ENCODE results near the gene COL5A2. TPM values are rescaled to one million over a fixed set of nuclear protein-coding genes. Genes with fewer than 3 reads are reported as not detected.

COL5A2 gene
- total RNA-seq, 2 experiments from 2014 or later: 2.6 to 2.7 TPM

DNA sequence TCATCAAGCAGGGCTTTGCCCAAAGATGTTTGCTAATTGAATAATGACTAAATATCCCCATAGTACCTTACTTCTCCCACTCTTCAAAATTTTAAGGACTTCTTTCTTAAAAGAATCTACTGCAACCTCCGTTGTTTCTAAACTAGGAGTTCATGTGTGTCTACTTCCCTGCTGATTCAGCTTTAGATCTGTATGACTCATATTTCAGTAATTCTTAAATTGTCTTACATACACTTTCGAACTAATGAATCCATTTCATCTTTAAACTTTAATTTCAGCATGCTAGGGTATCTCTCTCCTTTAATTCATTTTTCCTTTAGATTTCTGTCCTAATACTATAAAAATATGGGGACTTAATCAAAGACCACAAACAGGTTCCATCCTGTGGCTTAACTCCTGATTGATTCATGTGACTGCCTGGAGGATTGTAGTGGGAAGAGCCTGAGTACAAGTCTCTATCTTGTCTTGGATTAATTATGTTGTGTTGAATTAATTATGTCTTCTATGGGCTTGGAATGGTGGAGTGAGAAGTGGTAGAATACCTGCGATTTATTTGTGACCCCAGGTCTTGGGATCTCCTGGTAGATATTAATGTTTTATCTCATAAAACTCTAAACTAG, 24.9 kb upstream of the COL5A2 start:
- H3K36me3 Mint-ChIP-seq (ENCODE audit: low read depth): no peaks in the 10 kb centered on the region
- no peak overlapping the region for H3K27ac Mint-ChIP-seq
- no peak for ATAC-seq
- DNase-seq: no peak
- H3K9me3 Mint-ChIP-seq (ENCODE audit: insufficient read depth): no peaks in the 10 kb centered on the region
- peaks cover 4% of the 10 kb centered on the region for H3K4me1 Mint-ChIP-seq (ENCODE audit: low read depth)
- H3K4me3 Mint-ChIP-seq: no peak overlapping the region
- H3K27me3 Mint-ChIP-seq (ENCODE audit: low read depth): peaks cover 2% of the 10 kb centered on the region
- POLR2A ChIA-PET: no interaction called here
- CTCF ChIA-PET: no interaction called here

DNA sequence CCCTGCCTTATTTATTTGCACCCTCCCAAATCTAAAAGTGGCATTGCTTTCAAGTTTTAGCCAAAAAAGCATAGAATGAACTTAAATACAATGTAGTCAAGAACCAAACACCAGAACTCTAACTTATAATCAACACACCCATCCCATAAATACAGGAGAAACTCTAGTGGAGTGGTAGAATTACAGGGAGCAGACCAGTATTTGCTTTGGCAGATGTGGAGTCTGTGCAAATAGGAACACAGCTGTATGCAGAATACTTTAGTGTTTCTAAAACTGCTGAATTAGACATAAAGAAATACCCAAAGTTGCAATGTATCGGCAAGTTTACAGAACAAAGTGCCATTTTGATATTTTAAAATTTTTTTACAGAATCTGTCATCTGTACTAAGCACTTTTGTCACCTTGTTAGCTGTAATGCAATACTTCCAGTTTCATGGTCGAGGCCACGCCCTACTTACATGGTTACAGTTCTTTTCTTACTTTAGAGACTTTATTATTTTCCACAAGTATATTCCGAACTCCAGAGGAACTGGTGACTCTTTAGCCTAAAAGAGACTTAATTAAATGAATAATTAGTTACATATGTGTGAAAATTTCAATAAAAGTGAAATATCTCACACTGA, 23.7 kb upstream of the COL5A2 start:
- ChIA-PET POLR2A (no interaction called here), CTCF (no interaction called here)
- Mint-ChIP-seq H3K27me3 (ENCODE audit: low read depth) (peaks cover 2% of the 10 kb centered on the region), H3K9me3 (ENCODE audit: insufficient read depth) (no peaks in the 10 kb centered on the region), H3K36me3 (ENCODE audit: low read depth) (no peaks in the 10 kb centered on the region), H3K4me1 (ENCODE audit: low read depth) (peaks cover 4% of the 10 kb centered on the region), H3K27ac (no peak overlapping the region), H3K4me3 (no peak overlapping the region)
- ATAC-seq: no peak
- DNase-seq: no peak

DNA sequence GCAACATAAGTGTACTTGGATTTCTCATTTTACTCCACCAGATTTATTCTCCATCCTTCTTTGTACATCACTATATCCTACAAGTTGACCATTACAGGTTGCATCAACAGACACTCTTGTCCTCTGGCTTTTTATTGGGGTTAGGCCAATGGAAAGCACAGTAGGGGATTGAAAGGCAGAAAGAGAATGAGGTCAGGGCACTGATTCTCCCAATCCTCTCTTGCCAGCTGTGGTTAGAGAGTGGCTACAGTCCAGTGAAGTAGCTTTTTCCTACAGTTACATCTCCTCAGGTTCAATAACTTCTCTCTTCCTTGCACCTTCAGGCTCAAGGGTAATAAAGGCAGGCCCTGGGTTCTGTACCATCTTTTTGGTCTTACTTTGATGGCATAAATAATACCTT, 20.2 kb upstream of the COL5A2 start:
- POLR2A ChIA-PET: no interaction called here
- no peak overlapping the region for H3K27ac Mint-ChIP-seq

DNA sequence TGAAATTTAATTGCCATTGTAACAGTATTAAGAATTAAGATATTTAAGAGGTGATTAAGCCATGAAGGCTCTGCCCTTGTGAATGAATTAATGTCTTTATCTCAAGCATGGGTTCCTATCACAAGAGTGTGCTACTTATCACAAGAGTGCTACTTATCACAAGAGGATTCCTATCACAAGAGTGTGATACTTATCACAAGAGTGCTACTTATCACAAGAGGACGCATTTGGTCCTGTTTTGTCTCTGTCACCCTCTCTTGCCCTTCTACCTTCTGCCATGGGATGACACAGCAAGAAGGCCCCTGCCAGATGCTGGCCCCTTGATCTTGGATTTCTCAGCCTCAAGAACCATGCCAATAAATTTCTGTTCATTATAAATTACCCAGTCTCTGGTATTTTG, 13.2 kb upstream of the COL5A2 start:
- ChIA-PET CTCF (no interaction called here), POLR2A (no interaction called here)
- Mint-ChIP-seq H3K4me3 (no peak overlapping the region), H3K4me1 (ENCODE audit: low read depth) (no peaks in the 10 kb centered on the region), H3K36me3 (ENCODE audit: low read depth) (no peaks in the 10 kb centered on the region), H3K27ac (no peak overlapping the region), H3K9me3 (ENCODE audit: insufficient read depth) (peaks cover 4% of the 10 kb centered on the region), H3K27me3 (ENCODE audit: low read depth) (no peaks in the 10 kb centered on the region)
- ATAC-seq (no peak), DNase-seq (no peak)

More for the DNA sequence above, 20.2 kb upstream of the COL5A2 start:
- peaks cover 4% of the 10 kb centered on the region for H3K9me3 Mint-ChIP-seq (ENCODE audit: insufficient read depth)
- CTCF ChIA-PET: no interaction called here
- peaks cover 4% of the 10 kb centered on the region for H3K4me1 Mint-ChIP-seq (ENCODE audit: low read depth)
- DNase-seq: no peak
- ATAC-seq: no peak
- no peak overlapping the region for H3K4me3 Mint-ChIP-seq
- no peaks in the 10 kb centered on the region for H3K36me3 Mint-ChIP-seq (ENCODE audit: low read depth)
- H3K27me3 Mint-ChIP-seq (ENCODE audit: low read depth): peaks cover 2% of the 10 kb centered on the region

GRCh38 chr2:189191766-189192165, 12.2 kb upstream of the COL5A2 start:
- DNase-seq (no peak), ATAC-seq (no peak)
- ChIA-PET POLR2A (no interaction called here), CTCF (interaction anchor here (1.6 kb wide), 1 partner anchor 49 kb away, joined by 4 read pairs; no protein-coding TSS in a partner anchor)
- peaks cover 4% of the 10 kb centered on the region for H3K9me3 Mint-ChIP-seq (ENCODE audit: insufficient read depth)
- no peaks in the 10 kb centered on the region for H3K36me3 Mint-ChIP-seq (ENCODE audit: low read depth)
- no peaks in the 10 kb centered on the region for H3K4me1 Mint-ChIP-seq (ENCODE audit: low read depth)
- no peaks in the 10 kb centered on the region for H3K27me3 Mint-ChIP-seq (ENCODE audit: low read depth)
- H3K4me3 Mint-ChIP-seq: no peak overlapping the region
- no peak overlapping the region for H3K27ac Mint-ChIP-seq

DNA sequence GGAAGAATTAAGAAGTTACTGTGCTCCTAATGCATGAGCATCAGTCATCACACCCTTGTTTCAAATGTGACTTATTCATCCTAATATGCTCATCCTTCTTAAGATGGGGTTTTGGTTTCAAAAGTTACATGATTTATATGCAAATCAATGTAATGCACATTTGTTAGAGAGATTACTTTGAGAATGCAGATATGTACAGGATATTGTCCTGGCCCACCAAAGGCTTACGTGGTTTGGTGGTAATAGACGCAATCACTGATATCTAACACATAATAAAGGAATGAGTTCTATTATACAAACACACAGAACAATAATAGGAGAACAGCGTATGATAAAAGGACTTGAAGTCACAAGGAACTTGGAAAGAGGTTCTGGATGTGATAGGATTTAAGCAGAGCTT, 11.1 kb upstream of the COL5A2 start:
- Mint-ChIP-seq H3K4me1 (ENCODE audit: low read depth) (no peaks in the 10 kb centered on the region), H3K27ac (no peak overlapping the region), H3K36me3 (ENCODE audit: low read depth) (no peaks in the 10 kb centered on the region), H3K27me3 (ENCODE audit: low read depth) (no peaks in the 10 kb centered on the region), H3K9me3 (ENCODE audit: insufficient read depth) (no peaks in the 10 kb centered on the region), H3K4me3 (no peak overlapping the region)
- no peak for DNase-seq
- ATAC-seq: no peak
- CTCF ChIA-PET: interaction anchor here (1.6 kb wide), 1 partner anchor 48 kb away, joined by 4 read pairs; no protein-coding TSS in a partner anchor
- POLR2A ChIA-PET: no interaction called here

DNA sequence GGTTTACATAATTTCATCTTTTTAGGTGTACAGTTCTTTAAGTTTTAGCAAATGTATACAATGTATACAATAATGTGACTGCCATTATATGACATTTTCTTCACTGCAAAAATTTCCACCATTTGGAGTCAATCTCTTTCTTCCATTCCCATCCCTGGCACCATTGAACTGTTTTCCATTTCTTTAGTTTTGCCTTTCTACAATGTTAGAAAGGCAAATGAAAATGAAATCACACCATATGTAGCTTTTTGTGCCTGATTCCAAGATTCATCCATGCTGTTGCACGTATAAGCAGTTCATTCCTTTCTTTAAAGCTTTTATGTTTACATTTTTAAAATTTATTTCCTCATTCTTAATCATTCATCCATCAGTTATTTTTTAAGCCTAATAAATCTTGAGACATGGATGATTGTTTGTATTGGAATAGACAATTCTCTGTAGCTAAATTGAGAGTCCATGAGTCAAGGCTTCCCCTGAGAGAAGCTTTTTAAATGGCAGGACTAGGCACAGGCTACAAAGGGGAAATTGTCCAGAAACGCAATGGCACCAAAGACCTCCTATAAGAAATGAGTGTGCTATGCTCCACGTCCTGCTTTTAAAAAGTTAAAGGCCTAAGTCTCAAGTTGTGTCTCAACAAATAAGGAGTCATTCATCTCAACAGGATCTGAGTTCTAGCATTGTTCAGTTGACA, 8.7 kb upstream of the COL5A2 start:
- ChIA-PET POLR2A (no interaction called here), CTCF (interaction anchor here (0.6 to 0.7 kb wide), 2 partner anchors 45 to 140 kb away, joined by 3 read pairs; no protein-coding TSS in a partner anchor)
- Mint-ChIP-seq H3K27ac (no peak overlapping the region), H3K27me3 (ENCODE audit: low read depth) (no peaks in the 10 kb centered on the region), H3K4me1 (ENCODE audit: low read depth) (no peaks in the 10 kb centered on the region), H3K36me3 (ENCODE audit: low read depth) (no peaks in the 10 kb centered on the region), H3K4me3 (no peak overlapping the region), H3K9me3 (ENCODE audit: insufficient read depth) (no peaks in the 10 kb centered on the region)
- ATAC-seq (no peak), DNase-seq (no peak)

DNA sequence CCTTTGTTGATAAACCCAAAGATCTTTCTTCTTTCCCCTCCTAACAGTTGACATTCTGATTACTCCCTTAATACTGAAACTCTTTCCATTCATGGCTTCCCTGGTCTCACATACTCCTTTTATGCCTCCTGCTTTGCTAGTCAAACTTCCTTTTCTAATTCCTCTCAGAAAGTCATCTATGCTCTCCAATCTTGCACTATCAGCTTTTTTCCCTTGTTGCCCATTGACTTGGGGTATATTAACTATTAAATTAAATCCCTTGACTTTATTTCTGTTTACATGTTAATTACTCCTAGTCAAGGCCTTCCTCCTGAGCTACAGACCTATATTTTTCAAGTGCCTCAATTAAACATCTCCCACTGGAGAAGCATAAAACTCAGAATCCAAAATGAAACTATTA, 3.6 kb upstream of the COL5A2 start:
- H3K27ac Mint-ChIP-seq: no peak overlapping the region
- ATAC-seq: no peak
- ChIA-PET CTCF (no interaction called here), POLR2A (no interaction called here)
- H3K9me3 Mint-ChIP-seq (ENCODE audit: insufficient read depth): no peaks in the 10 kb centered on the region
- H3K36me3 Mint-ChIP-seq (ENCODE audit: low read depth): no peaks in the 10 kb centered on the region
- H3K27me3 Mint-ChIP-seq (ENCODE audit: low read depth): peaks cover 20% of the 10 kb centered on the region
- peaks cover 8% of the 10 kb centered on the region for H3K4me1 Mint-ChIP-seq (ENCODE audit: low read depth)
- H3K4me3 Mint-ChIP-seq: no peak overlapping the region
- DNase-seq: no peak

DNA sequence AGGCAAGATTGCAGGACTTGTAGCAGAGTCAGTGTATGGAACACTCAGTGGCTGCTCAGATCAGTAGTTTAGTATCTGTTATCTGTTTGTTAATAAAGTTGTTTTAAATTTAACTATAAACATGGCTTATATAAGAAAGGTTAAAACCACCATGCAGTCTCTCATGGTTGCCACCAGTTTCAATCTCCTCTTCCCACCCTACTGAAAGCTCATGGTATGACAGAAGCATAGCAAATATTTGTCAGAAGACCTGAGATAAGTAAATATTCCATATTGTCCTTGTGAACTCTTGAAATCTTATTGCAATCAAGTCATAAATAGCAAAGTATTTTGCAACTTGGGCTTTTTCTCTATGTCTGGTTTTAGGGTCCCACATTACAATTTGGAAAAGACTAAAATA, 2.1 kb upstream of the COL5A2 start:
- ChIA-PET CTCF (interaction anchor here (0.7 kb wide), 1 partner anchor 15 kb away, joined by 3 read pairs; no protein-coding TSS in a partner anchor), POLR2A (no interaction called here)
- ATAC-seq (no peak), DNase-seq (no peak)
- Mint-ChIP-seq H3K4me1 (ENCODE audit: low read depth) (peaks cover 8% of the 10 kb centered on the region), H3K27ac (no peak overlapping the region), H3K9me3 (ENCODE audit: insufficient read depth) (no peaks in the 10 kb centered on the region), H3K27me3 (ENCODE audit: low read depth) (peaks cover 20% of the 10 kb centered on the region), H3K4me3 (no peak overlapping the region), H3K36me3 (ENCODE audit: low read depth) (no peaks in the 10 kb centered on the region)

DNA sequence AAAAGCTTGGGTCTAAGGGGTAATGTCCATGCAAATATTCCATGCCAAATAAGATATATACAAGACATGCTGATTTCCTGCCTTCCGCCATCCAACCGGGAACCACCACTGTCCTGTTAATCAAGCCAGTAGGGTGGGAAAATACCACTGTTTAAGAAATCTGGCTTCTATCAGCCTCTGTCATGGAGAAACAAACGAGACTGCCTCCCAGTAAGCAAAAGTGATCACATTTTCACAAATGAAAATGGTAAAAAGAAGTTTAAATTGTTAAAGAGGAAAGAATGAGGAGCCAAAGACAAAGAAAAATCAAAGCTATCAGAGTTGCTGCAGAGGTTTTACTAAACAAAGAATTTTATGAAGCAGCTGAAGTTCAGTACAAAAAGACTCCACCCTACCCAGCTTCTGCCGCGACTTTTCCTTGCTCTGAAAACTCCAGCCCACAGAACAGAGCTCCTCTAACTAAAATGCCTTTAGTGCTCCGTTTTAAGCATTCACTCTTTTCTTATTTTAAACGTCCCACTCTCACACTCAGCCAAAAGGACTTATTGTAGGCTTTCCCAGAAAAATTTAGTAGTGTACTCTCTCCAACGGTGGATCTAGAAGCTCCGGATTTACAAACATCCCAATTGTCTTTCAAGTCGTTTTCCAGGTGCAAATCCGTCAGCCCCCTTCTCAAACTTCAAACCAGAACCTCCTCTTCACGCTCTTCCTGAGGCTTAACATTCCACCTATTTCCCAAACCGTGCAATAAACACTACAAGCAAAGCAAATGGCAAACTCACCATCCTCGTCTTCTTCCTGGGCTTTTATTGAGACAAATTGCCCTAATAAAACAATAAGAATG, 613 bp downstream of the COL5A2 start:
- no peaks in the 10 kb centered on the region for H3K36me3 Mint-ChIP-seq (ENCODE audit: low read depth)
- H3K27ac Mint-ChIP-seq: no peak overlapping the region
- H3K4me3 Mint-ChIP-seq: no peak overlapping the region
- H3K27me3 Mint-ChIP-seq (ENCODE audit: low read depth): peaks cover 20% of the 10 kb centered on the region
- H3K9me3 Mint-ChIP-seq (ENCODE audit: insufficient read depth): no peaks in the 10 kb centered on the region
- ATAC-seq: no peak
- DNase-seq: no peak
- ChIA-PET POLR2A (no interaction called here), CTCF (interaction anchor here (1.0 to 1.4 kb wide), 3 partner anchors 15 to 126 kb away, joined by 3 to 5 read pairs (median 4); no protein-coding TSS in a partner anchor)
- H3K4me1 Mint-ChIP-seq (ENCODE audit: low read depth): peaks cover 8% of the 10 kb centered on the region

DNA sequence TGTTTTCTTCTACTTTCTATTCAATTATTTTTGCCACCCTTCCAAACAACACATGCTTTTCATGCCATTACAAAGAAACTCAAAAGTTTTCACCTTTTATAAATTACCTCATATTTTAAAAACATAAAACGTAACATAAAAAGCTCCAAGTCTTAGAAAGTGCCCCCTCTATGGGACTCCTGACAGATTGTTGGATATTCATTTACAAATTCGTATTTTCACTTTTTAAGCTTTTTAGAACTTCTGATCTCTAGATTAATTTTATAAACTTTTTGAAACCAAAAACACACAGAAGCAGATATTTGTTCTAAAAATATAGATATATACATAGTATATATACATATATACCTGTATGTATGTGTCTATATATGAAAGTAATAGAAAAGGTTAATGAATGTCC, 1.5 kb downstream of the COL5A2 start:
- Mint-ChIP-seq H3K36me3 (ENCODE audit: low read depth) (no peaks in the 10 kb centered on the region), H3K27me3 (ENCODE audit: low read depth) (peaks cover 20% of the 10 kb centered on the region), H3K9me3 (ENCODE audit: insufficient read depth) (no peaks in the 10 kb centered on the region), H3K4me3 (no peak overlapping the region), H3K4me1 (ENCODE audit: low read depth) (peaks cover 8% of the 10 kb centered on the region), H3K27ac (no peak overlapping the region)
- ChIA-PET CTCF (interaction anchor here (1.3 to 1.4 kb wide), 2 partner anchors 14 to 127 kb away, joined by 3 to 4 read pairs; no protein-coding TSS in a partner anchor), POLR2A (no interaction called here)
- DNase-seq (no peak), ATAC-seq (no peak)

Measured in activated CD8-positive, alpha-beta T cell treated with anti-CD3 and anti-CD28 coated beads, Interleukin-2, amount 10 ng/mL, durations not matched to agents 7 days and 5 days (primary cell).